HL-60/S4 treated with retinoic acid at 250 ng/mL for 4 days and 3 days (cell line): ENCODE results near the gene TRERF1.

Experiments used
- in situ Hi-C: fragments of 300-500 bp; cut with MboI; formaldehyde crosslinking; loops from 2 replicates; pipeline ENCODE4 v1.7.0; 2022; ENCODE audit warnings: low sequenced_read_pairs

The TRERF1 gene

GRCh38 chr6:42424906-42425474 is 26.7 kb downstream of the TRERF1 start:
- in situ Hi-C loops = no loop called here

GRCh38 chr6:42423244-42423643 is 28.5 kb downstream of the TRERF1 start:
- in situ Hi-C loops = no loop called here

GRCh38 chr6:42420741-42421140 is 31.0 kb downstream of the TRERF1 start:
- in situ Hi-C loops = no loop called here

DNA sequence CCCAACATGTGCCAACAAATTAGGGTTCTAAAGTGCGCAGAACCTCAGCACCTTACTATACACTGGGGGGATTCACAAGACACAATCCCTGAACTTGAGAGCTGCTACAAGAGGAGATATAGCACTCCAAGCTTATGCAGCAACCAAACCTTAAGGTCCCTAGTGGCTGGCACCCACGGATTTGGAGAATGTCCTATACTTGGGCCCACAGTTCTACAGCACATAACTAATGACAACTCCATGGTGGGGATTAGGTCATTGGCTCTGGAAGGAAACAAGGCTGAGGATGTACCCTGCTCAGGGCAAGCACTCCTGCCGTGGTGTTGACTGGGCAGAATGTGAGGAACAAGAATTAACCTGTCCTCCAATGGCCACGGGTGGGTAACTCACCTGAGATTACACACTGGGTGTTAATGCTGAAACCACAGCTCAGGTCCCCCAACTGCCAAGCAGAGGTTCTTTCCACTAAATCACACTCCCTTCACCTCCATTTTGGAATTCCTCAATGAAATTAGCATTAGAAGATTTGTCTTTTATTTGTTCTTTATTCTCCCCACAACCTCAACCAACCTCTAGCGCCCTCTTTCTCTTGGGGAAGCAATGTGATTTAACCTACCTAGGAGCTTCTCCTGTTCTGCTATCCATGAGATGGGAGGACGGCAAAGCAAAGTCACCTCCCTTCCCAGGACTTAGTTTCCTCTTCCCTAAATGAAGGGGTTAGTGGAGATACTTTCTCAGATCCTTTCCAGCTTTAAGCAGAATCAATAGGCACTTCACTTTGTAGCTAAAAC is 32.0 kb downstream of the TRERF1 start:
- in situ Hi-C loops = no loop called here

GRCh38 chr6:42418724-42419123 is 33.0 kb downstream of the TRERF1 start:
- in situ Hi-C loops = no loop called here

GRCh38 chr6:42417641-42418112 is 34.0 kb downstream of the TRERF1 start:
- in situ Hi-C loops = no loop called here

DNA sequence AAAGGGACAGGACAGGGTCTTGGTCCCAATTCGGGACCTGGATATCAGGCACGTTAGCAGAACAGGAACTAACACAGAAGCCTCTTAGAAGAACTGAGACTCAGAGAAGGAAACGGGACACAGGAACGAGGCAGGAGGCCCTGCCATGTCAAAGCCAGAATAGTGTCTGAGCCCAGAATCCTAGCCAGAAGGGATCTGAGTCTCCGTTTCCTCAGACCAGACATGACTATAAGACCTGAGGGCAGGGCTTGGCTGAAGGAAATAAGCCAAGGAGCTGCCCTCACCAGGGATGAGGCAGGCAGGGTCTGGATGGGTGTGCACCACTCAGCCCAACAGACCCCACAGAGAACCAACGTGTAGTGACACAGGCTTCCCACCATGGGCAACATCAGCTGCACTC is 40.3 kb downstream of the TRERF1 start:
- in situ Hi-C loops = no loop called here

DNA sequence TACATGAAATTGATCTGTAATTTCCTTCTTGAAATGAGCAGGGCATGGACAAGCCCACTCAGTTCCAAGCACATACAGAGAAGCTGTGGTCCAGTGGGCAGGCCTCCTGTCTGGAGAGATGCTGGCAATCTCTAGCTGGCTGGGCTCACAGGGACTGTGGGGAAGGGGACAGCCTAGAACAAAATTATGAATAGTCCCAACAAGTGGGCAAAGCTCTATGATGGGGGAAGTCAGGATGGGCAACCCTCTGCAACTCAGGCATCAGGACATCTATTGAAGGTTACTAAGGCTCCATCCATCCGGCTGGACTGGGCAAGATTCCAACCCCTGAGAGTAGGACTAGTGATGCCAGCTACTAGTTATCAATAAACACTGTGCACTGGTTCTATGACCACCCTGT is 40.9 kb downstream of the TRERF1 start:
- in situ Hi-C loops = no loop called here

DNA sequence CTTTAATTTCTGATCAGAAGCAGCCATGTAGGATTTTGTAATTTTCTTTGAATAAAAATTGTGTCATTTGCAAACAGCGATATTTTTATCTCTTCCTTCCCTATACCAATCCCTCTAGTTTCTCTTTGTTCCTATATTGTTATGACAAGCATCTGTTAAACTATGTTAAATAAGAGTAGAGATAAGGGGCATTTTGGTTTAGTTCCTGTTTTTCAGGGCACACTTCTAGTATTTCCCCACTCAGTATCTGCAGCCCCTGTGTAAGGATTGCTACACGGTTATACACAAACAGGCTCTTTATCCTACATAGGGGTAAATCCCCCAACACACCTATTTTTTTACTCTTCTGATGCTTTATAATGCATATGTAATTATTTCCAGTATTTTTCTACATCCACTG is 42.1 kb downstream of the TRERF1 start:
- in situ Hi-C loops = no loop called here

DNA sequence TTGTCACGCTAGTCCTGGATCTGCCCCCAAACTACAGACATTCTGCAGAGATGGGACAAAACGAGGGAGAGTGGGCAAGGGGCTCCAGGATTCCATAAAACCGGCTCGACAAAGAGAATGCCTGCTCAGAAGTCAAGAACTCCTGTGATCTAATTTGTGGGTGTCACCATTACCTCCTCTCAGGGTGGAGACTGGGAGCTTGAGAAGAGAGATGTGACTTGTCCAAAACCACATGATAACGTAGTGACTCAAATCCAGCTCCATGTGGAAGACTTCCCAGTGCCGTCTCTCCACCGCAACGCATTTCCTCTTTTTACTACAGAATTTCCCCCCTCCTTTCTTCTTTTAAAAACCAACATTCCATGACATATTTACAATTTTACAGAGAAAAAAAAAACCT is 44.3 kb downstream of the TRERF1 start:
- in situ Hi-C loops = no loop called here

DNA sequence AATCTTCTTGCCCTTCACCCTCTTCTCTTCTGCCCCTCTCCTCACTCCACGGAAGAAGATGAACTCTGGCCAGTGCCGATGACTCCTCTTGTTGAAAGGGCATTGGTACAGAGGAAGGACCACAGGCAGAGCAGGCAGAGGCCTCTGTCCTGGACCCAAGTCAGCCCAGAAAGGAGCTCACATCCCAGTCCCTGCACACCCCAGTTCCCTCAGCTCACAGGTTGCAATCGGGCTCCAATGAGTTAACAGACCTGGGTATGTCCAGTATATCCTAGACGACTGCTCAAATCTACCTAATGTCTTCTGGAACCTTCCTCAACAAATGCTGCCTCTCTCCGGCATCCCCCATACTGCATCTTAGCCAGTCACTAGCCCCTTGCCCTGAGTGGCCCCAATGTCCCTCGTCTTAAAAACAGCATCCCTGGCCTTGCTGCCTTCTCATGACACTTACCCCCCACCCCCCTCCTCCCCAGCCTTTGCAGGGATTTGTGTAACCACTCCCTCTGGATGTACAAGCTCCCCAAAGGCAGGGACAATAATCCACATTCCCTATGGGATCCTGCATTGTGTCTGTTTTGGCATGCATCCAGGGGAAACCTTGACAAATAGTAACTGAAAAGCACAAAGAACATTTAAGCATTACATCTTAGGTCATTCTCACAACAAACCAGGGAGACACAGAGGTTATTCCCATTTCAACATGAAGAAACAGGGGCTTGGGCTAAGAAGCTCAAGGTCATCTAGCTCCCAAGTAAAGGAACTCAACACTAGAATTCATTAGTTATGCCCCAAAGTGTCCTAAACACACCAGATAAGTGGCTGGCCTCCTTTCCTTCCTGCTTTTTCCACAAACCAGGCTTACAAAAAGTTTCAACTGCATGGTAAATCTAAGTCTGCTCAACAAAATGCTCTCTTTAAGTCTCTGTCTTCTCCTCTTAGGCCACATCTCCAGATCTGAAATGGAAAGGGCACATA is 45.1 kb downstream of the TRERF1 start:
- in situ Hi-C loops = no loop called here

GRCh38 chr6:42405021-42405420 is 46.7 kb downstream of the TRERF1 start:
- in situ Hi-C loops = no loop called here

GRCh38 chr6:42404484-42404883 is 47.2 kb downstream of the TRERF1 start:
- in situ Hi-C loops = no loop called here

- in situ Hi-C loops = no loop called here
These were observed 47.9 kb downstream of the TRERF1 start for GRCh38 chr6:42403831-42404230.

GRCh38 chr6:42403421-42403820 is 48.3 kb downstream of the TRERF1 start:
- in situ Hi-C loops = no loop called here

DNA sequence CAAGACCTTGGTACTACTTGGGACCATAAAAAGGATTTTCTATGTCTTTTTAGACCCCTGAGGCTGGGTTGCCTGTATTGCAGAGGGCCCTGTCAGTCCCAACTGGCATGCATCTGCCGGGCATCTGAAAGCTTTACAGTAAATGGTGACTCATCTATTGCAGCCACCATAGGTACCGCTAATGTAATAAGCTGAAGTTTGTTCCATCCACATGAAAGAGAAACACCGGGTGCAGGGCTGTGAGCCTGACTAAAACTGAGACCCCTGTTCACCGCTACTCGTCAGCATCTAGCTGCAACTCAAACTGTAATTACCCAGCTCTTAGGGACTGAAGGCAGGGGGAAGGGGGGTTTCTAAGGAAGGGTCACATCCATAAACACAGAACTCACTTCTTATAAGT is 49.5 kb downstream of the TRERF1 start:
- in situ Hi-C loops = no loop called here

DNA sequence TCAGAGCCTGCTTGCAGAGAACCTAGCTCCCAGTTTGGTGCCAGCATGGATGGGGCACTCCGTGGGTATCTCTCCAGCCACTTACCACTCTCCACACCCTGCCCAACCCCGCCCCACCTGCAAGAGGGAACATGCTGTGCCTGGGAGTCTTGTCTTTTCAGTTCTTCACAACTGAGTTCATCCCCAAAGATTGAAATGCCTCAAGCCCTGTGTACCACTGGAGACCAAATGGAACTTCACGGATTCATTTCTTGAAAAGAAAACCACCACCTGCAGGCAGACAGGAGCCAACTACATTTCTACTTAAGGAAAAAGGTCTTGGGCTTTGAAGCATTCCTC is 50.1 kb downstream of the TRERF1 start:
- in situ Hi-C loops = no loop called here

DNA sequence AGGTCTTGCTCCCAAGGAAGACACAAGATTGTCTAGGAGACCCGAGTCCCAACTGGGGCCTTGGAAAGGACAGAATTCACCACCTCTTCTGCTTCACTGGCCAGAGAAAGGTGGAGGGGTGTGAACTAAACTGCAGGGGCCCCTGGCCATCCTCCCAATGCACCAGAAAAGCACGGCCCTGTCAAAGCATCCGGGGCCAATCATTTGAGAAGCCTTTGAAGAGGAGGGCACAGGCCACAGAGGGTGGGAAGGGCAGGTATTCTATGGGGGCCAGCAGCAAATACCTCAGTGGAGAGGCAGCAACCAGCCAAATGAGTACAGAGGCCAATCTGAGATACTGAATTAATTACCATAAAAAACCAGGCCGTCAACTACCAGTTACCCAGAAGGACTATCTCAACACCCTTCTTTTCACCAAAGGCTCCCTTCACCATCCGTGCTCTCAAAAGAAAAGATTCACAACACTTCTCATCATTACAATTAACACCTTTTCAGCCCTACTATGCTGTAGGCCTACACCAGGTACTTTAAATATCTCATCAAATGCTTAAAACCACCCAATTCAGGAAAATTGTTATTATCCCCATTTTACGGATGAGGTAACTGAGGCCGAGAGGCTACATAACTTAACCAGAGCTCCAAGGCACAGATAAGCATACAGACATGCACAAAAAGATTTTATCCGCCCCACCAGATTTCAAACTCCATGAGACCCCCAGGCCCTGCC is 50.7 kb downstream of the TRERF1 start:
- in situ Hi-C loops = no loop called here

DNA sequence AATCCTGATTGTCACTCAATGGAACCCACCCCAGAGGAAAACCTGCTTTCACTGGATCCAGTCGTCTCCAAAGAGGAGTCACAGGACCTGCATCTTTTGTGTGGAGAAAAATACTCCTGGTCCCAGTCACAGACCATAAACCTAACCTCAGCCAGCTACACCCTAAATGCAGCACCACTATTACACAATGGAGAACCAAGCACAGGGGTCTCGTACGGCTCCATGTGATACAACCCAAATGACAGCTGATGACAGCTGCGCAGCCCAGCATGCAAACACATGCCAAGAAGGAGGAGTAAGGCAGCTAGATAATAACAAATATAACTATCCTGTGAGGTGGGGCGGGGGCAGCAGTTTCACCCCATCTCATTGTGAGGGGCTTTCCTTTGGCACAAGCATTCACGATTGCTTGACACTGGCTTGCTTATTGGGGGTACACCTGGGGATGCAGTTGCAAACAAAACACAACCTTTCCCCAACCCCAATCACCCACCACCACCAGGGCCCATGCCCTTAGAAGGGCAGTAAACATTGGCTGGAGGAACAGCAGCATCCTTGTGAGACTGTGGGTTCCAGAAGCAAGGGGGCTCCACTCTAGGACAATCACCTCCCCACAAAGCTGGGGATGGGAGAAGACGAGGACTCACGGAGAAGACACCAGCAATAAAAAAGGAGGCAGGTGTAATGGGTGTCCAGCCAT is 51.5 kb downstream of the TRERF1 start:
- in situ Hi-C loops = no loop called here

GRCh38 chr6:42396720-42397119 is 55.0 kb downstream of the TRERF1 start:
- in situ Hi-C loops = no loop called here
